Uterus (tissue), 2 donors: Measurements from ENCODE around the gene ZNF75A.
"Not testable (repeated sequence)": the region's sequence is repeated elsewhere in the genome, so short reads cannot be mapped to it uniquely, and the experiment has no call there.

Experiments
- POLR2A ChIP-seq, 2 donors: fragments of 450-650 bp; IDR thresholded peaks; one replicate each; pipeline ENCODE4 v1.6.1; 2016; ENCODE audit warnings: antibody characterized with exemption in 2 of 2, mild to moderate bottlenecking in 1 of 2, moderate library complexity in 1 of 2
- TF ChIP-seq, protein P1 (sequence below), 4 experiments: fragments of 200-600 bp in 2 of 4; fragments of 450-650 bp in 2 of 4; sonication (generic) in 2 of 4; IDR thresholded peaks; one replicate each; pipeline ENCODE4 v1.5.1; 2016 to 2019; ENCODE audit warnings: antibody characterized with exemption in 4 of 4, mild to moderate bottlenecking in 2 of 4, moderate library complexity in 1 of 4

DNA sequence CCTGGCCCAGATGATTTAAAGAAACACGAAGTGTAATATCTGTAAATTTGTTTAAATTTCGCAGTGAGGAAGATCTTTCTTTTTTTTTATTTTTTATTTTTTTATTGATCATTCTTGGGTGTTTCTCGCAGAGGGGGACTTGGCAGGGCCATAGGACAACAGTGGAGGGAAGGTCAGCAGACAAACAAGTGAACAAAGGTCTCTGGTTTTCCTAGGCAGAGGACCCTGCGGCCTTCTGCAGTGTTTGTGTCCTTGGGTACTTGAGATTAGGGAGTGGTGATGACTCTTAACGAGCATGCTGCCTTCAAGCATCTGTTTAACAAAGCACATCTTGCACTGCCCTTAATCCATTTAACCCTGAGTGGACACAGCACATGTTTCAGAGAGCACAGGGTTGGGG, 34.6 kb upstream of the ZNF75A start:
- TF ChIP-seq, protein P1, sequence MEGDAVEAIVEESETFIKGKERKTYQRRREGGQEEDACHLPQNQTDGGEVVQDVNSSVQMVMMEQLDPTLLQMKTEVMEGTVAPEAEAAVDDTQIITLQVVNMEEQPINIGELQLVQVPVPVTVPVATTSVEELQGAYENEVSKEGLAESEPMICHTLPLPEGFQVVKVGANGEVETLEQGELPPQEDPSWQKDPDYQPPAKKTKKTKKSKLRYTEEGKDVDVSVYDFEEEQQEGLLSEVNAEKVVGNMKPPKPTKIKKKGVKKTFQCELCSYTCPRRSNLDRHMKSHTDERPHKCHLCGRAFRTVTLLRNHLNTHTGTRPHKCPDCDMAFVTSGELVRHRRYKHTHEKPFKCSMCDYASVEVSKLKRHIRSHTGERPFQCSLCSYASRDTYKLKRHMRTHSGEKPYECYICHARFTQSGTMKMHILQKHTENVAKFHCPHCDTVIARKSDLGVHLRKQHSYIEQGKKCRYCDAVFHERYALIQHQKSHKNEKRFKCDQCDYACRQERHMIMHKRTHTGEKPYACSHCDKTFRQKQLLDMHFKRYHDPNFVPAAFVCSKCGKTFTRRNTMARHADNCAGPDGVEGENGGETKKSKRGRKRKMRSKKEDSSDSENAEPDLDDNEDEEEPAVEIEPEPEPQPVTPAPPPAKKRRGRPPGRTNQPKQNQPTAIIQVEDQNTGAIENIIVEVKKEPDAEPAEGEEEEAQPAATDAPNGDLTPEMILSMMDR (IDR thresholded peaks at IDR 0.05), result not testable (repeated sequence)
- not testable (repeated sequence) for TF ChIP-seq POLR2A (IDR thresholded peaks at IDR 0.05)
